Stimulated activated CD4-positive, alpha-beta T cell treated with anti-CD3 and anti-CD28 coated beads, Interleukin-1b, Interleukin-23, amount 100 ng/mL, for 4 hours (primary cell): Measurements from ENCODE around the gene ATF5.

Experiments
- DNase-seq, 2 donors: peaks; one replicate each; pipeline ENCODE4 v3.0.0-alpha.2; 2020; ENCODE audit warnings: low read depth in 2 of 2

The ATF5 gene

GRCh38 chr19:49976496-49976895 lies 47.5 kb downstream of the ATF5 start:
- no peak for DNase-seq

GRCh38 chr19:49977076-49977475 lies 48.1 kb downstream of the ATF5 start:
- DNase-seq, result no peak

GRCh38 chr19:49977881-49978280 lies 48.9 kb downstream of the ATF5 start:
- no peak for DNase-seq

- no peak for DNase-seq
Observed at GRCh38 chr19:49978324-49978723, 49.3 kb downstream of the ATF5 start.

DNA sequence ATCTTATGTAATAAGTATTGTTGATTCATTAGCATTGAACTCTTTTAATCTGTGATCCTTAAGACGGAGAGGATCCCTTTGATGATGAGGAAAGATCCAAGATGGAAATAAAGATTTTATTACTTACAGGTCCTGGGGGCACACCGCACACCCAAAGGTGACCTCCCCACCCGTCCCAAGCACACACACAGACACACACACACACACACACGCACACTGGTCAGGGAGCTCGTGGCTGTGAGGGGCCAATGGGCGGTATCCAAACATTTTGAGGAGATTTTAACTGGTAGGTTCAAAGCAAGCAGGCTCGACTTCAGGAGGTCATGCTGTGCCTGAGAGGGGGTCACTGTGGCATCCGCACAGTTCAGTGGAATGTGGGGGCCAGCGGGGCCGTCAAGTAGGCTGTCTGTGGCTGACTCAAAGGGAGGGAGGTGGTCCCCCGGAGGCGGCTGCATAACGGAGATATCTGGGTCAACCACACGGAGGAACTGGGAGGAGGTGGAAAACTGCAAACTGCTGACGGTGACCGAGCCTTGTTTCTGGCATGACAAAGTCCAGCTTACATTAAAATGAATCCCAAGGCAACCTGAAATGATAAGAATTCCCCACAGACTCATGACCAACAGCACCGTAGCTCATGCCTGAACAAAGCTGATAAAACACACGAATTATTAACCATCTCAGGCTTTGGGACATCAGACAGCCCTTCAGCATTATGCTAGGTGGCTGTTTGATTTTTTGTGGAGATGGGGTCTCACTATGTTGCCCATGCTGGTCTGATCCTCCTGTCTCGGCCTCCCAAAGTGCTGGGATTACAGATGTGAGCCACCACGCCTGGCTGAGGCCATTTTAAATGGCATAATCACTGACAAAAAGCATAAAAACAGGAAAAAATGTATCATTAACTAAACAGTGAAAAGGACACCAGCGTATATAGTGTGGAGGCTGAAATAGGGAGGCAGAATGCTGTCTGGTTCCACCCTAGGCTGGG lies 52.9 kb downstream of the ATF5 start:
- DNase-seq, result no peak
